ENCODE results near the gene LRRC18. TPM values are rescaled to one million over a fixed set of nuclear protein-coding genes. Genes with fewer than 3 reads are reported as not detected.

LRRC18 gene
- total and polyA plus RNA-seq, 10 of the 15 experiments (the other 5 are each of a cell fraction or from before 2014, with no cell fraction given) = 0.16 to 0.47 (median 0.24) TPM; not detected in 6

DNA sequence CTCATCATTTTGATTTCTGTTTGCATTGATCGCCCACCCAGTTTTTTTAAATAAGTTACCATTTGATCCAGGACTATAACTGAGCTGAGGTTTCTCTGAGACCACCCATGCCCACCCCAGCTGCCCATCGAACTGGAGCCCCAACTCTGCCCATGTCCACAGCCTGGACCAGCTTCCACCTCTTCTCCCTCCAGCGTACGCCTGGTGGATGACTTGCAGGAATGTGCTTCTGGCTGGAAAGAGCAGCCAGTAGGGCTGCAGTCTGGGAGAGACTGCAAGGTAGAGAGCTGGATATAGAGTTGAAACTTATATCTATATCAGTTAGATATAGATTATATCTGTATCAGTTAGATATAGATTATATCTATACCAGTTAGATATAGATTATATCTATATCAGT lies 25.8 kb upstream of the LRRC18 start:
- intact Hi-C loops (cut with micrococcal nuclease; ENCODE audit: unreplicated experiment) = no loop called here
- ChIA-PET SMC1A (ENCODE audit: uncharacterized antibody, unreplicated experiment) (no interaction called here), CTCF (no interaction called here), RAD21 (ENCODE audit: unreplicated experiment) (no interaction called here), POLR2A (no interaction called here)
- H3K4me3 ChIP-seq = no peak overlapping the region
- no peak overlapping the region for H2AFZ ChIP-seq (ENCODE audit: control insufficient read depth, low read depth, low read length)
- H3K4me1 ChIP-seq (ENCODE audit: control insufficient read depth, insufficient read depth, low read length) = no peaks in the 10 kb centered on the region
- H3K27ac ChIP-seq (ENCODE audit: control insufficient read depth, insufficient read depth) = no peak overlapping the region
- no peak for TF ChIP-seq MTA3 (IDR thresholded peaks at IDR 0.05; ENCODE audit: borderline replicate concordance, low read length)
- TF ChIP-seq, protein P1, sequence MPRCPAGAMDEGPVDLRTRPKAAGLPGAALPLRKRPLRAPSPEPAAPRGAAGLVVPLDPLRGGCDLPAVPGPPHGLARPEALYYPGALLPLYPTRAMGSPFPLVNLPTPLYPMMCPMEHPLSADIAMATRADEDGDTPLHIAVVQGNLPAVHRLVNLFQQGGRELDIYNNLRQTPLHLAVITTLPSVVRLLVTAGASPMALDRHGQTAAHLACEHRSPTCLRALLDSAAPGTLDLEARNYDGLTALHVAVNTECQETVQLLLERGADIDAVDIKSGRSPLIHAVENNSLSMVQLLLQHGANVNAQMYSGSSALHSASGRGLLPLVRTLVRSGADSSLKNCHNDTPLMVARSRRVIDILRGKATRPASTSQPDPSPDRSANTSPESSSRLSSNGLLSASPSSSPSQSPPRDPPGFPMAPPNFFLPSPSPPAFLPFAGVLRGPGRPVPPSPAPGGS (IDR thresholded peaks at IDR 0.05; ENCODE audit: borderline replicate concordance, insufficient read depth, low read depth, low read length, poor library complexity, severe bottlenecking) = no peak
- TF ChIP-seq EGR1 (IDR thresholded peaks at IDR 0.05; ENCODE audit: borderline replicate concordance in 1 of 2, low read depth in 2 of 2, low read length in 2 of 2) = no peak
- no peak for TF ChIP-seq CBFB (IDR thresholded peaks at IDR 0.05; ENCODE audit: low read depth)
- no peak for TF ChIP-seq SREBF1 (IDR thresholded peaks at IDR 0.05; ENCODE audit: low read length)
- TF ChIP-seq SMAD5 (IDR thresholded peaks at IDR 0.05; ENCODE audit: low read depth) = no peak
- no peak overlapping the region for H3K9ac ChIP-seq (ENCODE audit: control insufficient read depth, insufficient read depth, low read length)
- FAIRE-seq = no peak
- no peaks in the 10 kb centered on the region for H3K27me3 ChIP-seq (replicated peaks in 1 of 2; ENCODE audit: control insufficient read depth in 2 of 2, insufficient read depth in 2 of 2, low read length in 1 of 2)
- no peaks in the 10 kb centered on the region for H4K20me1 ChIP-seq (ENCODE audit: control insufficient read depth, insufficient read depth)
- DNase-seq (ENCODE audit: low read depth, low spot score) = no peak
- H3K4me2 ChIP-seq (ENCODE audit: control insufficient read depth, insufficient read depth) = no peak overlapping the region
- whole genome bisulfite sequencing (ENCODE audit: insufficient coverage, insufficient replicate concordance, low lambda C conversion rate, missing lambda C conversion rate) = 100% methylated on average over 4 of the region's 4 CpGs
- no peak for ATAC-seq
- H3K9me3 ChIP-seq (replicated peaks; ENCODE audit: control insufficient read depth, insufficient read depth, low read length) = no peaks in the 10 kb centered on the region
- BruUV-seq (replicated peaks) = no TSS peak
- peaks cover 23 to 27% of the 10 kb centered on the region in 2 experiments for H3K36me3 ChIP-seq (ENCODE audit: control insufficient read depth in 2 of 2, insufficient read depth in 2 of 2, low read length in 1 of 2)
- in situ Hi-C loops (cut with MboI) = no loop called here
- no peaks in the 10 kb centered on the region for H3K79me2 ChIP-seq (ENCODE audit: control insufficient read depth, insufficient read depth, low read length)

DNA sequence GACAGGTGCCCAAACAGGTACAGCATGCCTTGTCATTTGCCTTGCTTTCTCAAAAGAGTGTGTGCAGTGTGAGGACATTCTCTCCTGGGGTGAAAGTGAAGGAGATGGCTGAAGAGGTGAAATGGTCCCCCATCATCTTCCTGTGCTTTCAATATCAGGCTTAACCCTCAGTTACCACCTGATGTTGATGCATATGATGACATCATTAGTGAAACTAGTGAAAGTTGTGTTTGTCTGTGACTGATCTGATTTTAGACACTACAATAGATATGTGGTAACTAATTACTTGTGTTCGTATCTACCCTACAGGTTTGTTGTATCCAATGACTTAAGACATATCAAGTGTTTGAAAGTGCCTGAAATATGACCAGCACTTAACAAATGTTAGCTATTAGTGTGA lies 24.4 kb upstream of the LRRC18 start:
- Histone ChIP-seq H3K4me1 (ENCODE audit: control insufficient read depth, insufficient read depth, low read length) (no peaks in the 10 kb centered on the region), H3K9ac (ENCODE audit: control insufficient read depth, insufficient read depth, low read length) (no peak overlapping the region), H3K4me2 (ENCODE audit: control insufficient read depth, insufficient read depth) (no peak overlapping the region), H3K4me3 (no peak overlapping the region), H3K36me3 (ENCODE audit: control insufficient read depth in 2 of 2, insufficient read depth in 2 of 2, low read length in 1 of 2) (peaks cover 17 to 26% of the 10 kb centered on the region in 2 experiments), H3K79me2 (ENCODE audit: control insufficient read depth, insufficient read depth, low read length) (no peaks in the 10 kb centered on the region), H3K27me3 (replicated peaks in 1 of 2; ENCODE audit: control insufficient read depth in 2 of 2, insufficient read depth in 2 of 2, low read length in 1 of 2) (no peaks in the 10 kb centered on the region), H4K20me1 (ENCODE audit: control insufficient read depth, insufficient read depth) (no peaks in the 10 kb centered on the region), H2AFZ (ENCODE audit: control insufficient read depth, low read depth, low read length) (no peak overlapping the region), H3K27ac (ENCODE audit: control insufficient read depth, insufficient read depth) (no peak overlapping the region), H3K9me3 (replicated peaks; ENCODE audit: control insufficient read depth, insufficient read depth, low read length) (no peaks in the 10 kb centered on the region)
- POLR2A ChIA-PET = no interaction called here
- RAD21 ChIA-PET (ENCODE audit: unreplicated experiment) = no interaction called here
- 46% methylated on average over 1 of the region's 1 CpG for WGBS (ENCODE audit: insufficient coverage, insufficient replicate concordance, low lambda C conversion rate, missing lambda C conversion rate)
- BruUV-seq (replicated peaks) = no TSS peak
- CTCF ChIA-PET = no interaction called here
- SMC1A ChIA-PET (ENCODE audit: uncharacterized antibody, unreplicated experiment) = interaction anchor here (1.2 kb wide), 1 partner anchor 11 kb away, joined by 3 read pairs; no protein-coding TSS in a partner anchor
- intact Hi-C loops (cut with micrococcal nuclease; ENCODE audit: unreplicated experiment) (no loop called here), in situ Hi-C loops (cut with MboI) (no loop called here)
- no peak for ATAC-seq
- TF ChIP-seq ATF7 (IDR thresholded peaks at IDR 0.05; ENCODE audit: low read depth) (peak; percentile 63), ZZZ3 (IDR thresholded peaks at IDR 0.05; ENCODE audit: control insufficient read depth, insufficient read length, low read depth) (no peak)
- FAIRE-seq = no peak
- DNase-seq (ENCODE audit: low read depth, low spot score) = no peak
